GM12878 (cell line): Measurements from ENCODE around the gene ACVR2A.

Experiments used
- CTCF ChIP-seq, 3 experiments: IDR thresholded peaks in 2 of 3; conservative IDR thresholded peaks in 1 of 3; 2 replicates each; pipeline ENCODE4 v1.5.1; 2011; ENCODE audit warnings: low read depth in 3 of 3, low read length in 3 of 3, mild to moderate bottlenecking in 3 of 3, control low read depth in 2 of 3, moderate library complexity in 2 of 3, inconsistent platforms in 1 of 3, mixed read lengths in 1 of 3; ENCODE audit not compliant: control insufficient read depth in 2 of 3, insufficient read depth in 1 of 3; ENCODE audit errors: extremely low read depth in 1 of 3
- EP300 ChIP-seq, 2 experiments: fragments of 150-350 bp in 1 of 2; IDR thresholded peaks; 2 replicates each; pipeline ENCODE4 v1.6.1; 2011 to 2012; ENCODE audit warnings: low read depth in 2 of 2, low read length in 2 of 2, borderline replicate concordance in 1 of 2, improper control_type of control experiment in 1 of 2, inconsistent platforms in 1 of 2; ENCODE audit not compliant: control insufficient read depth in 1 of 2
- FOXM1 ChIP-seq: IDR thresholded peaks from 2 replicates; pipeline ENCODE4 v1.6.1; 2012; ENCODE audit warnings: low read depth, mild to moderate bottlenecking, inconsistent platforms, low read length, moderate library complexity
- HDAC2 ChIP-seq: fragments of 200-600 bp; sonication (generic); IDR thresholded peaks from 2 replicates; pipeline ENCODE4 v1.6.1; 2017
- MAX ChIP-seq: IDR thresholded peaks from 2 replicates; pipeline ENCODE4 v1.6.1; 2012; ENCODE audit warnings: low read depth, low read length, improper control_type of control experiment
- POLR2A ChIP-seq: IDR thresholded peaks from 2 replicates; pipeline ENCODE4 v1.6.1; 2011; ENCODE audit warnings: low read depth, mild to moderate bottlenecking, low read length
- POLR2AphosphoS2 ChIP-seq: IDR thresholded peaks from 2 replicates; pipeline ENCODE4 v1.6.1; 2011; ENCODE audit warnings: low read depth, mild to moderate bottlenecking, low read length, improper control_type of control experiment, moderate library complexity
- RAD21 ChIP-seq: IDR thresholded peaks from 2 replicates; pipeline ENCODE4 v1.6.1; 2011; ENCODE audit warnings: mild to moderate bottlenecking, low read depth, low read length, moderate library complexity; ENCODE audit not compliant: insufficient read depth

GRCh38 chr2:147826278-147827087 is 18.3 kb upstream of the ACVR2A start:
- TF ChIP-seq MAX (no peak), EP300 (IDR thresholded peaks at IDR 0.05; ENCODE audit: borderline replicate concordance in 1 of 2, control insufficient read depth in 1 of 2, low read depth in 2 of 2, low read length in 2 of 2) (no peak), POLR2AphosphoS2 (no peak), FOXM1 (no peak), HDAC2 (no peak), POLR2A (no peak), CTCF (IDR thresholded peaks at IDR 0.05 in 2 of 3, conservative IDR thresholded peaks at IDR 0.05 in 1 of 3; ENCODE audit: control insufficient read depth in 2 of 3, extremely low read depth in 1 of 3, insufficient read depth in 1 of 3, low read depth in 3 of 3, low read length in 3 of 3) (no peak), RAD21 (no peak)
